HuH-7.5 (cell line): ENCODE results near the gene ELF1.
"Not testable (repeated sequence)": the region's sequence is repeated elsewhere in the genome, so short reads cannot be mapped to it uniquely, and the experiment has no call there.

Experiments used
- DNase-seq: peaks from one replicate; pipeline ENCODE4 v3.0.0; 2011; ENCODE audit warnings: low spot score

ELF1 gene

DNA sequence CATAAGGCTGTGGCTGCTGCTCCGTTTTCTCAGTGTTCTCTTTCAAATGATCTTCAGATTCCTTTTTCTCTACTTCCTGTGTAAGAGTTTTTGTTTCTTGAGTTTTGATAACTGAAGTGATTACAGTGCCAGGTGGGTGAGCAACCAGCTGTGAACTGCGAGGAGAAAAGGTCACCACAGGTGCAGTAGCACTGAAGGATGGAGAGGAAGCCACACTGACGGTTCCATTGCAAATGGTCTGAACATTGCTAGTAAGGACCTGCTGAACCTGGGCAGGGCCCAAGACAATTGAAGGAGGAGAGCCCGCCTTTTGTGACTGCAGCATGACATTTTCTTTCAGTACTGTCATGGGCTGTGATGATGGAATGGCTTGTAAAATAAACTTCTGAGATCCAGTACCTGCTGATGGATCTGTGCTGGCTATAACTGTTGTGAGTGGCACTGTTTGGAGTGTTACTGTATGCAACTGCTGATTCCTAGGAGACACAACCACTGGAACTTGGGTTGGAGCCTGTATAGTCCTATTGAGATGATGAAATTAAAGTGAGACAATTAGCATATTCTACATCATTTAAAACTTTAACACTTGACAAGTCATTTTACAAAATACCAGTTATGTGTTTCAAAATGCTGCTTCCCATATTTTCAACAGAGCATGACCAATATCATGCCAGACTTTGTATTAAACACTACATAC is 85.5 kb downstream of the ELF1 start:
- DNase-seq = no peak

DNA sequence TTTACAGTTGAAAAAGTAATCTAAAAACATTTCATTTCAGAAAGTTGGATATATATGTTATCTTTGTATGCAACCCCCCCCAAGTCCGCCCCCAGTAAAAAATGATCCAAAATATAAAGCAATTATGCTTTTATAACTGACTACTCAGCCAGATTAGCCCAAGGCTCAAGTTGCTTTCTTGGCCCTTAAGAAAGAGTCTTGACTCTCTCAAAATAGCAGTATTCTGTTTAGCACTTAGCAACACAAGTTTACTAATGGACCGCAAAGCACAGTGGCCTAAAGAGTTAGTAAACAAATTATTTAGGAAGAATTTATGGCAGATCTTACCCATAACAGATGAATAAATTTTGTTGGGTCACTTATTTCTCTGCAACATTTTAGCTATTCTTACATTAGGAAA is 86.9 kb downstream of the ELF1 start:
- no peak for DNase-seq

DNA sequence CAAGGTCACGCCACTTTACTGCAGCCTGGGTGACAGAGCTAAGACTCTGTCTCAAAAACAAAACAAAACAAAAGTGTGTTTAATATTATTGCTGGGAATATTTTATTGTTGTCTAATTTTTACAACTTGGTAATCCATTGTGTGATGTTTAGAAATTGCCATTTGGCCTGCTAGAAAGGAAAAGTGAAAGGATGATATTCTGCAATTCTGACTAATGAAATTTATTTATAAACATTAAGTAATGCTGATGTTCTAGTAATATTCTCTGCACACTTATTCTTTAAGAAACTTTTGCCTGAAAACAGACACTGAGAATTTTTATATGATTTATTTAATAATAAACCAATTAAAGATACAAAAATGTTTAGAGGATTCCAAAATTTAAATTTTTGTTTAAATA is 87.4 kb downstream of the ELF1 start:
- no peak for DNase-seq

DNA sequence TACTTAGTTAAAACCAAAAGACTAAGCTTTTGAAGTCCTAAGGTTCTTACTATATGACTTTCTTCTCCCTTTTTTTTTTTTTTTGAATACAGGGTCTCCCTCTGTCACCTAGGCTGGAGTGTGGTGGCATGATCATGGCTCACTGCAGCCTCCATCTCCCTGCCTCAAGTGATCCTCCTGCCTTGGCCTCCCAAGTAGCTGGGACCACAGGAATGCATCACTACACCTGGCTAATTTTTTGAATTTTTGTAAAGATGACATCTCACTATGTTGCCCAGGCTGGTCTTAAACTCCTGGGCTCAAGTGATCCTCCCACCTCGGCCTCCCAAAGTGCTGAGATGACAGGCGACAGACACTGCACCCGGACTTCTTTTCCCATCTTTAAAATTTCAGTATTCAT is 89.2 kb downstream of the ELF1 start:
- not testable (repeated sequence) for DNase-seq

DNA sequence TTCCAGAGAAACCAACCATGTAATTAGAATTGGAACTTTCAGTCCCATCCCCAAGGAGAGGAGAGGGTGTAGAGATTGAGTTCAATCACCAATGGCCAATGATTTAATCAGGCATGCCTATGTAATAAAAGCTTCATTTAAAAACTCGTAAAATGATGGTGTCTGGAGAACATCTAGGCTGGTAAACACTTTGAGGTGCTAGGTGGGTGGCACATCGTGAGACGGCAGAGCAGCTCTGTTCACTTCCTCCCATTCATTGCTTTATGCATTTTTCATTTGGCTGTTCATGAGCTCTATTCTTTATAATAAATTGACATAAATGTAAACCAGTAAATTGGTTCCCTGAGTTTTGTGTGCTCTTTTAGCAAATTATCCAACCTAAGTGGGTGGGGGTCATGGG is 90.1 kb downstream of the ELF1 start:
- no peak for DNase-seq

DNA sequence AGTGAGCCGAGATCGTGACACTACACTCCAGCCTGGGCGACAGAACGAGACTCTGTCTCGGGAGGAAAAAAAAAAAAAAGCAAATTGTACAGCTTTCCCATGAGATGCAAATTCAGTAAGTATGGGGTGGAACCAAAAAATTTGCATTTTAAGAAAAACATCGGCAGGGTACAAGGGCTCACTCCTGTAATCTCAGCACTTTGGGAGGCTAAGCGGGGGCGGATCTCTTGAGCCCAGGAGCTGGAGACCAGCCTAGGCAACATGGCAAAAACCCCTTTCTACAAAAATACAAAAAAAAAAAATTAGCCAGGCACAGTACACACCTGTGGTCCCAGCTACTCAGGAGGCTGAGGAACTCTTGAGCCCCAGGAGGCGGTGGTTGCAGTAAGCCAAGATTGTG is 91.2 kb downstream of the ELF1 start:
- no peak for DNase-seq

DNA sequence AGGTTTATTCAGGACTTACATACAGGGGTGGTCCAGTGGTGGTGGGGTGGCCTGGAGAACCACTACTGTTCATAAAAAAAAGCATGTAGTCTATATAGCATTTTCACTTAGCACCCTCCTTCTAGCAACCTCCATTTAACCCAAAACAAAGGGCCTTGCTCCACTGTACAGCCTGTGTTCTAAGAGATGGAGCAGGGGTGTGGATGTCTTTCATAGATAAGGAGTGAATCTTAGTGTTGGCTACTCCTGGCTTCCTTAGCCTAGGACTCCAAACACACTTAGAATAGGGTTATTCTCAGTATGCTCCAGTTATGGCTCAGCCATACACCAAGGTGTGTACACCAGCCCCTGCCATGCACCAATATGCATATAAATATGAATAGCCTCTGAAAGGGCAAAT is 95.2 kb downstream of the ELF1 start:
- DNase-seq = no peak

DNA sequence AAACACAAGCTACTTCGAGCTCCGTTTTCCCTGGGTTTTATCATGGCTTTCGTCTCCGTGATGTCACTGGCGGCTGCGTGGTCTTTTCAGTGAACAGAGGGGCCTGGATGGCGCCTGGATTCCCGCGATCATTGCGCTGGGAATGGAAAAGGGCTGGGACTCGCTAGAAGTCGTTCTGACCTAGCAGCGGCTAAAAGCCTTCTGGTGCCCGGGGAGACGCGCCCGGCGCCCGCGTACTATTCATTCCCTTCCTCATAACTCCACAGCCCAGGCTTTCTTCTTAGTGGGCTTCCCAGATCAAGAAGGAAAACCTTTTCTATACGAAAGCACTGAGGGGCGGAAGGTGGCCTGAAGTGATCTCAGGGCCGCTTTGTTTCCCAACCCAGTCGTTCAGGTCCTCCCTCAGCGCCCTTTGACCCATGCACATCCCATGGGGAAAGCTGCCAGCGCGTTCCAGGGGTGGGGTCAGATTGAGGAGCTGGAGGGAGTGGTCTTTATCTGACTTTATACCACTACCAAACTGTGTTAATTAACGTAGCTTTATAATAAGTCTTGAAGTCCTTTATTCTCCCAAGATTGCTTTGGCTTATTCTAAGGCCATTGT is 96.6 kb downstream of the ELF1 start:
- peak; percentile 55 for DNase-seq

DNA sequence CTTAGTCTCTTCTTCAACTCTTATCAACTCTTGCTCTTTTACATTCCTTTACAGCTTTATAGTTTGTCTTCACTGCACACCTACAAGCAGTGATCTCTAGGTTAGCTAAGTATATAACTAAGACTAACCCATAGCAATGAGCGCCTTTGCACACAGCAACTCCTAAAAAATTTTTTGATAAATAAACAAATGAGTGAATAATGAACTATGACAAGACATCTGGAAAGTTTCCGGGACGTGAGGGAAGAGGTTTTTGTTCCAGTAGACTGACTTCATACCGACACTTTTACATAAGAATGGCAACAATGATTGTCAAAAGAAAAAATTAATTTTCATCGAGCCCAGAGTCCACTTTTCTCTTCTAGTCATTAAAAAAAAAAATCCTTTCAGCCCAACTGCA is 98.3 kb downstream of the ELF1 start:
- no peak for DNase-seq

DNA sequence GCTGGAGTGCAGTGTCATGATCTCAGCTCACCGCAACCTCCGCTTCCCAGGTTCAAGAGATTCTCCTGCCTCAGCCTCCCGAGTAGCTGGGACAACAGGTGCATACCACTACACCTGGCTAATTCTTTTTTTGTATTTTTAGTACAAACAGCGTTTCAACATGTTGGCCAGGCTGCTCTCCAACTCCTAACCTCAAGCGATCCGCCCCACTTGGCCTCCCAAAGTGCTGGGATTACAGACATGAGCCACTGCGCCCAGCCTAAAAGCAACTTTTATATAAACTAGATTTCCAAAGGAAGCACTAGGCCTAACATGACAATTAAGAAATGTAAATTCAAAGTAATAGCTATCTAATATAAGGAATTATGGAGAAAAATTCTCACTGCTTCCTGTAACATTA is 99.2 kb downstream of the ELF1 start:
- not testable (repeated sequence) for DNase-seq

DNA sequence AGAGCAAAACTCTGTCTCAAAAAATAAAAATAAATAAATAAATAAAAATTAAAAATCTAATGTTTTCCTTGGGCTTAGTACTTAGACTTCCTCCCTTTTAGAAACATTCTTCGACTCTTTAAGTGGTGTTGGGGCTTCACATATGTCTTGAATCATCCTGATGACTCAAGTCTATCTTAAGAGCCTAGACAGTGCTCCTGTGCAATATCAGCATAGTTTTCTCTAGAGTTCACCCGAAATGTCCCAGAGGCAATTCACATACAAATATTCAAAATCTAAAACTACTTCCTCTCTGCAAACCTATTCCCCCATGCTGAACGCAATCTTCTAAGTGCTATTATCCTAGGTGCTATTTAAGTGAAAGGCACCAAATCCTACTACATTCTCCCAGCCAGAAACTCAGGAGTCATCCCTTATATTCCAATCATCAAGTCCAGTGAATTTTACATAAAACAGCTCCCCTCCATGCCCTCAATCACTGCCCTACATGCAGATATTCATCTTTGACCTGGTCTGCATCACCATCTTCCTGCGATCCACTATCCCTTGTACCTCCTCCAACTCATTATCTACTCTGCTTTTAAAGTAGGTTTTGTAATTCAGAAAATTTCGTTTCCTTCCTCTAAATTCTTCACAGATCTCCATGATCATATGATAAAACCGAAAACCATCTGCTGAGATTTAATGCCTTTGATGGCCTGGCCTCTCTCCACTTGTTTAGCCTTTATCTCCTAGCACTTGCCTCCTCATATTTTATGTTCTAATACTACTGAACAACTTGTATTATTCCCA is 102.7 kb downstream of the ELF1 start:
- DNase-seq = no peak

DNA sequence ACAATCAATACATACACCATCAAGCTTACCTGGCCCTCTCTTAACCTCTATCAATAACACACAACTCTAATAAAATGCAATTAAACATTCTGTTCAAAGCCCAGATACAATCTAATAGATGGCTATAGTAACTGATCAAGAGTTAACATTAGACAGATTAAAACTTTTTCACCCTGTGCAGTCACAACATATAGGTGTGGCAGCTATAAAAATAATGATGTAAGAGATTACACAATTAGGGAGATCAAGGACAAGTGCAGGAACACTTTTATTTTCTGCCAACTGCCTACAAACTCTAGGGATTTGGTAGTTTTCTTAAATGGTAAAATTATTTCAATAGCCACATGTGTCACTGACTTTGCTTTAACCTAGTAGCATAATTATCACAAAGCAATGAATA is 104.3 kb downstream of the ELF1 start:
- not testable (repeated sequence) for DNase-seq

DNA sequence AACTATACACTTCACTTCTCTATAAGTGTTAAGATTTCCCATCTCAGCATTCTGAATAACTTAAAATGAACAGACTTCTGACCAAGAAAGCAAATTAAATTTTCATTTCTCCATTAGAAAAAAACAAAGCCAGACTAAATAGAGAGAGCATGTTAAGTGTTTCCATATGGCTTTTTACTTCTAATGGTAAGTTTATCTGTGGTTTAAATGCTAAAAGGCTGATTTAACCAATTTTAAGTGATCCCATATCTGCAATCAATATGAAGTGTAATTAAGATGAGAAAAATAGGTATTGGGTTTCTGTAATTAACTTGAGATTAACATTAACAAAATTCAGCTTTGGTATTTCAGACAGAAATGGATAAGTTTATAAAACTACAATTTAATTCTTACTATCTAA is 107.8 kb downstream of the ELF1 start:
- no peak for DNase-seq

DNA sequence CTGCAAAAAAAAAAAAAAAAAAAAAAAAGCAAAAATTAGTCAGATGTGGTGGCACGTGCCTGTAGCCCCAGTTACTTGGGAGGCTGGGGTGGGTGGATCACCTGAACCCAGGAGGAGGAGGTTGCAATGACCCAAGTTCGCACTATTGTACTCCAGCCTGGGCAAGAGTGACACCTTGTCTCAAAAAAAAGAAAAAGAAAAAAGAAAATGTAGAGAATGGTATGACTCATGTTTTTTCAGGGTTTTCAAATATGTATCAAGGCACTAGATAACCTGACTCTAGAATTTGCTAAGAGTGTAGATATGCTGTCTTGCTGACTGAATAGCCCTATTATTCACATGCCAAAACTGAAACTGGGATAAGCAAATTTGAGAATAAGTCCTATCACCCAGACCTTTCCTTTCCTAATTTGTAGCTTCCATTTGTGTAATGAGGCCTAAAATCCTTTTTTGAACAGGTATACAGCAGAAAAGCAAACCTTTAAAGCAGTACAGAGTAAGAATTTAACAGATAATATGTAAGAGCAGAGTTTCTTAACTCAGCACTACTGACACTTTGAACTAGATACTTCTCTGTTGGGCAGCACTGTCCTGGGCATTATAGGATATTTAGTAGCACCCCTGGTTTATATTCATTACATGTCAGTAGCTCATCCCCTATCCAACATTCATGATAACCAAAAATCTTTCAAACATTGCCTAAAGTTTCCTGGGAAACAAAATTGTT is 108.6 kb downstream of the ELF1 start:
- DNase-seq = no peak

DNA sequence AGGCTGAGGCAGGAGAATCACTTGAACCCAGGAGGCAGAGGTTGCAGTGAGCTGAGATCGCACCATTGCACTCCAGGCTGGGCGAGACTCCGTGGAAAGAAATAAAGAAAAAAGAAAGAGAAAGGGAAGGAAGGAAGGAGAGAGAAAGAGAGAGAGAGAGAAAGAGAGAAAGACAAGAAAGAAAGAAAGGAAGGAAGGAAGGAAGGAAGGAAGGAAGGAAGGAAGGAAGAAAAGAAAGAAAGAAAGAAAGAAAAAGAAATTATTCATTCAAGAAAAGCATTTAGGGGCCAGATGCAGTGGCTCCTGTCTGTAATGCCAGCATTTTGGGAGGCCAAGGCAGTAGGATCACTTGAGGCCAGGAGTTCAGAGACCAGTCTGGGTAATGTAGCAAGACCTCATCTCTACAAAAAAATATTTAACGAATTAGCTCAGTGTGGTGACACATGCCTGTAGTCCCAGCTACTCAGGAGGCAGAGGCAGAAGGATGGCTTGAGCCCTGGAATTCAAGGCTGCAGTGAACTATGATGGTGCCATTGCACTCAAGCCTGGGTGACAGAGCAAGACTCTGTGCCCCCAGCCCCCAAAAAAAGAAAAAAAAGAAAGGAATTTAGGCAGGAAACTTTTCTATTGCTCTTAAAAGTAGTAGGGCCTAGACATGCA is 109.4 kb downstream of the ELF1 start:
- DNase-seq = not testable (repeated sequence)

DNA sequence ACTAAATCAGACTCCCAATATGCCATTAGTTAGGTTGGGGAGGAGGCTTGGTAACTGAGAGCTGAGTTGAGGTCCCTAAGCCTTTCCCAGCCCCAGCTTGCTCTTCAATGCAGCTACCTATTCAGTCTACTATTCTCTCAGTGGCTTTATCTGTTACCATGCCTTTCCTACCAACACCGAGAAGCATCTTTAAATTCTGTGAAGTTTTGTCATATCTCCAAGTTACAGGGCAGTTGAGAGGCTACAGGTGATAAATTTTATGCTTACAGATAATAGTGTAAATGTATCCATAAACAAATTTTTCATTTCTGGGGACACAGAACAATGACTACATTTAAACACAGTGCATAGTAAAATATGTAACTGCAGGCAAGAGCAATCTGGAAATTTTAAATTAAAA is 110.6 kb downstream of the ELF1 start:
- no peak for DNase-seq

DNA sequence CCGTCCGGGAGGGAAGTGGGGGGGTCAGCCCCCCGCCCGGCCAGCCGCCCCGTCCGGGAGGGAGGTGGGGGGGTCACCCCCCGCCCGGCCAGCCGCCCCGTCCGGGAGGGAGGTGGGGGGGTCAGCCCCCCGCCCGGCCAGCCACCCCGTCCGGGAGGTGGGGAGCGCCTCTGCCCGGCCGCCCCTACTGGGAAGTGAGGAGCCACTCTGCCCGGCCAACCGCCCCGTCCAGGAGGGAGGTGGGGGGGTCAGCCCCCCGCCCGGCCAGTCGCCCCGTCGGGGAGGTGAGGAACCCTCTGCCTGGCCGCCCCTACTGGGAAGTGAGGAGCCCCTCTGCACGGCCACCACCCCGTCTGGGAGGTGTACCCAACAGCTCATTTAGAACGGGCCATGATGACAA is 118.1 kb downstream of the ELF1 start:
- not testable (repeated sequence) for DNase-seq

DNA sequence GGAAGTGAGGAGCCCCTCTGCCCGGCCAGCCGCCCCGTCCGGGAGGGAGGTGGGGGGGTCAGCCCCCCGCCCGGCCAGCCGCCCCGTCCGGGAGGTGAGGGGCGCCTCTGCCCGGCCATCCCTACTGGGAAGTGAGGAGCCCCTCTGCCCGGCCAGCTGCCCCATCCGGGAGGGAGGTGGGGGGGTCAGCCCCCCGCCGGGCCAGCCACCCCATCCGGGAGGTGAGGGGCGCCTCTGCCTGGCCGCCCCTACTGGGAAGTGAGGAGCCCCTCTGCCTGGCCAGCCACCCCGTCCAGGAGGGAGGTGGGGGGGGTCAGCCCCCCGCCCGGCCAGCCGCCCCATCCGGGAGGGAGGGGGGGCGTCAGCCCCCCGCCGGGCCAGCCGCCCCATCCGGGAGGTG is 118.5 kb downstream of the ELF1 start:
- DNase-seq = not testable (repeated sequence)

DNA sequence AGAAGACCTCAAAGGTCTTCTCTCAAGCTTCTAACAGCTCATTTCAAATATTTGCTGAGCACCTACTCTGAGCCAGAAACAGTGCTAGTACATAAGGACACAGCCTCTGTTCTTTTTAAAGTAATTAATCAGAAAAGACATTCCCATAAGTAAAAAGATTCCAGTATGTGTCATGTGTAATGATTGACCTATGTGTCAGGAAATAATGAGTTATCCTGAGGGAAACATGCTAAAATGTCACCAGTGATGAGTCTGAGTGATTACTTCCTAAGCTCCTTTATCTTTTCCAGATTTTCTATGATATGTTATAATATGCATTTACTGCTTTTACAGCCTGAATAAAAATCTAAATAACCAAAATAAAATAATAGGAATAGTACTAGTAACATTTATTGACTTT is 122.1 kb downstream of the ELF1 start:
- DNase-seq = no peak

DNA sequence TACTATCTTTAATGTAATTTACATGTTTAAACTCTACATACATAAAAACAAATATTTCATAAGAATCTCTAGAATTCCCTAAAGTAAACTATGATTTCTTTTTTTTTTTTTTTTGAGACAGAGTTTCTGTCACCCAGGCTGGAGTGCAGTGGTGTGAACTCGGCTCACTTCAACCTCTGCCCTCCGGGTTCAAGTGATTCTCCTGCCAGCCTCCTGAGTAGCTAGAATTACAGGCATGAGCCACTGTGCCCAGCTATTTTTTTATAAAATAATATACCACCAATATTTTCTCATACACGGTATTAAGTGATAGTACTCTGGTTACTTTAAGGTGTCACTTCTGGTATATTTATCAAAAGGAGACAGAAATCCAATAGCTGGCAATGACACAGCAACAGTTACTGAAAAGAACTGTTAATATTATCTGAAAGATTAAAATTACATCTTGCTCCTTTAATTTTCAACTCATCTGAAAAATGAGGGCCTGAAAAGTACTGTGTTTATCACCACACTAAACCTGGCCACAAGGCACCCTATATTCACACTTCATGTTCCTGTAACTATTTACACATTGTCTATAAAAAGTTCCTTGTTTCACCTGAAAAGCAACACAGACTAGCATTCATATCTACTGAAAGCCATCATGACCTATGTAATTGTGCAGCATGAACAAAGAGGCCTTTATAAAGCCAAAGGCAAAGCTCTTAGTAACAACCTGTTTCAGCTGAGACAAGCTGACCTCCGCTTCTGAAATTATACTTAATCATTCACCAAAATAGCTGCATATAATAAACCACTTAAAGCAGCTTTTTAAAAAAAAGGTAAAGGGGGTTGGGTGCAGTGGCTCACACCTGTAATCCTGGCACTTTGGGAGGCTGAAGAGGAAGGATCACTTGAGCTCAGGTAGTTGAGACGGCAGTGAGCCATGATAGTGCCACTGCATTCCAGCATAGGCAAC is 123.6 kb downstream of the ELF1 start:
- DNase-seq = peak; percentile 33

DNA sequence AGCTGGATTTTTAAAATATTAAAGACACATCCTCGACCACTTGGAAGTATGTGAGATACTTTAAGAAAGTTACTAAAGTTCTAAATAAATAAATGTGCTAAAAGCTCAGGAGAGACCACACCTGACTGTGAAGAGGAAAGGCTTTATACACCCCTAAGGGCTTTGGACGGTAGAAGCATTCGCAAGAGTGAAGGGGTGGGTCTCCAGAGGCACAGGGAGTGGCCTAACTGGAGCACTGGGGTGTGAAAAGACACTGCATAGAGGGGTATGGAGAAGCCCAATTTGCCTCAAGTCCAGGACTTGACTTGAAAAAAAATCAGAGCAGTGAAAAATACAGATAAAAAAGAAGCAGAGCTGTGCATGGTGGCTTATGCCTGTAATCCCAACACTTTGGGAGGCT is 125.5 kb downstream of the ELF1 start:
- DNase-seq = not testable (repeated sequence)
